ENCODE data around the gene TNFAIP8L1. TPM values are rescaled to one million over a fixed set of nuclear protein-coding genes. Genes with fewer than 3 reads are reported as not detected.

TNFAIP8L1 gene
- total RNA-seq, 1 donor from 2014 or later: 5.9 TPM

DNA sequence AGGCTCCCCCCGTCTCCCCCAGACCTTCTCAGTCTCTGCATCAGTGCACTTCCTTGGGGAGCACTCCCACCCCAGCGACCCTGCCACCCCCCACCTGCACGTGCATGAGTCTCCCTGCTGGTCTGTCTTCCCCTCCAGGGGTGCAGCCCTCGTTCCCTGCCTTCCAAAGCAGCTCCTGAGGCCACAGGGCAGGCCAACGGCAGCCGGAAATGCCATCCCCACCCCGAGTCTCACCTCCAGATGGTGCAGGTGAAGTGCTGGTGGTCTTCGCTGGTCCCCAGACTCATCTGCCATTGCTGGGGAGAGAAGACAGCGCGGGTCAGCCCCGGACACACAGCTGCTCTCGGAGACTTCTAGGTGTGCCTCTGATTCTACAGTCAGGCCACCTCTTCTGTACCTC lies 25.3 kb downstream of the TNFAIP8L1 start:
- H3K27ac Mint-ChIP-seq (ENCODE audit: unreplicated experiment): no peak overlapping the region
- H3K4me3 Mint-ChIP-seq (ENCODE audit: unreplicated experiment): no peak overlapping the region
- H3K27me3 Mint-ChIP-seq (ENCODE audit: unreplicated experiment): no peaks in the 10 kb centered on the region
- no peaks in the 10 kb centered on the region for H3K9me3 Mint-ChIP-seq (ENCODE audit: unreplicated experiment)
- DNase-seq (ENCODE audit: extremely low spot score, unreplicated experiment): no peak
- peaks cover 10% of the 10 kb centered on the region for H3K4me1 Mint-ChIP-seq (ENCODE audit: unreplicated experiment)
- H3K36me3 Mint-ChIP-seq (ENCODE audit: unreplicated experiment): peaks cover 30% of the 10 kb centered on the region
- TF ChIP-seq, protein P1, sequence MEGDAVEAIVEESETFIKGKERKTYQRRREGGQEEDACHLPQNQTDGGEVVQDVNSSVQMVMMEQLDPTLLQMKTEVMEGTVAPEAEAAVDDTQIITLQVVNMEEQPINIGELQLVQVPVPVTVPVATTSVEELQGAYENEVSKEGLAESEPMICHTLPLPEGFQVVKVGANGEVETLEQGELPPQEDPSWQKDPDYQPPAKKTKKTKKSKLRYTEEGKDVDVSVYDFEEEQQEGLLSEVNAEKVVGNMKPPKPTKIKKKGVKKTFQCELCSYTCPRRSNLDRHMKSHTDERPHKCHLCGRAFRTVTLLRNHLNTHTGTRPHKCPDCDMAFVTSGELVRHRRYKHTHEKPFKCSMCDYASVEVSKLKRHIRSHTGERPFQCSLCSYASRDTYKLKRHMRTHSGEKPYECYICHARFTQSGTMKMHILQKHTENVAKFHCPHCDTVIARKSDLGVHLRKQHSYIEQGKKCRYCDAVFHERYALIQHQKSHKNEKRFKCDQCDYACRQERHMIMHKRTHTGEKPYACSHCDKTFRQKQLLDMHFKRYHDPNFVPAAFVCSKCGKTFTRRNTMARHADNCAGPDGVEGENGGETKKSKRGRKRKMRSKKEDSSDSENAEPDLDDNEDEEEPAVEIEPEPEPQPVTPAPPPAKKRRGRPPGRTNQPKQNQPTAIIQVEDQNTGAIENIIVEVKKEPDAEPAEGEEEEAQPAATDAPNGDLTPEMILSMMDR (IDR thresholded peaks at IDR 0.05): no peak

DNA sequence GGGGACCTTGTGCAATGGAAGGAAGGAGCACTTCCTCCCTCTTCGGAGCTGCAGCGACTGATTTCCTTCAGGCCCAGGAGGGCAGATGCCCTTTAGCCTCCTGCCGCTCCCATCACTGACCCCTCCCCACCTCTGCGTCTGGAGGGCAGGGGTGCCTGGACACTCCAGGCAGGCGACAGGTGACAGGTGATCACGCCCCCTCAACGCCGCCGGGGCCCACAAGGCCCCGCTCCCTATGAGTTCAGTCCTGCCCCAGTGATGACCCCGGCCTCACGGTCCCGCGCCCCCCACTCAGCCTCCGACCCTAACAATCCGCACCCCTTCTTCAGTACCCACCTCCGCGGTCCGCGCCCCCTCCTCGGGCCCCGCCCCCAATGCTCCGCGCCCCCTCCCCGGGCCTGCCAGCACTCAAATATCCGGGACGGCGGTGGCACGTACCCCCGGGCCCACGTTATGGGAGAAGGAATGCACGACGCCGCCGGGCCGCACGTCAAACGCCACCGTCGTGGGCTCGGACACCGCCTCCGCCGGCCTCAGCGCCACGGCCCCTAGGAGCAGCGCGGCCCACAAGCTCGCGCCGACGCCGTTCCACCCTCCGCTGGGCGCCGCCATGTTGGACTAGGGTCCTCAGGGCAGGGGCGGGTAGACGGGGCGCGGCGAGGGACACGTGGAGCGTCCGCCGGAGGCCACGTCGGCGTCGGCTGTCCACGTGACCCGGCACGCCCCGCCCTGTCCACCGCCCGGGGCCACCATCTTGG lies 30.6 kb downstream of the TNFAIP8L1 start, which contains the start of gene MYDGF:
MYDGF (minus strand) TSS at position 620 of the 758 bp plus-strand sequence; CDS start at position 612, 8 bp downstream.
- Mint-ChIP-seq H3K27me3 (ENCODE audit: unreplicated experiment) (no peaks in the 10 kb centered on the region), H3K9me3 (ENCODE audit: unreplicated experiment) (no peaks in the 10 kb centered on the region), H3K27ac (ENCODE audit: unreplicated experiment) (peak within 1 kb of the TSS; percentile 64), H3K4me3 (ENCODE audit: unreplicated experiment) (peak within 1 kb of the TSS; percentile 84), H3K36me3 (ENCODE audit: unreplicated experiment) (peaks cover 13% of the 10 kb centered on the region), H3K4me1 (ENCODE audit: unreplicated experiment) (peaks cover 10% of the 10 kb centered on the region)
- DNase-seq (ENCODE audit: extremely low spot score, unreplicated experiment): peak; percentile 97
- TF ChIP-seq, protein P1 (IDR thresholded peaks at IDR 0.05): no peak

DNA sequence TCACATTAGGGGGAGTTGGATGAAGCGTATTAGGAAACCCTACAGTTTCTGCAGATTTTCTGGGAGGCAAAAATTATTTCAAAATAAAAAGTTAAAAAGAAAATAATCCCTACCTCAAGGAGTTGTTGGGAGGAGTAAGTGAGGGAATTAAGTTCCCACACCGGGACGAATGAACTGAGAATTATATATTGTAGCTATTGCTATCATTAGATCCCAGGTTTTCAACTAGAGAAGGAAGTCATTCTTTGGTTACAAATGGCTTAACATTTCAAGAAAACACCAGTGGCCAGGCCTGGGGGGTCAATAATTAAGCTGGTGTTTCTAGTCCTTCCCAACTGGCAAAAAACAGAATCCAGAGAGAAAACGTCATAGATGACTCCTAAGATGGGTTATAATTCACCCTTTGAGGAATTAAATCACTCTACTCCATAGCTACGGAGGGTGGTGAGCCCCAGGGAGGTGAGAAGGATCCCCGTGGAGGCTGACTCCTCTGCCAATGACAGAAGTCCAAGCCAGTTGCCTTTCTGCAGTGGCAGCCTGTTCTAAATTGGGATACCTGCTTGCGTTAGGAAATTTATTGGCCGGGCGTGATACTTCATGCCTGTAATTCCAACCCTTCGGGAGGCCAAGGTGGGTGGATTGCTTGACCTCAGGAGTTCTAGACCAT lies 32.0 kb downstream of the TNFAIP8L1 start:
- TF ChIP-seq, protein P1 (IDR thresholded peaks at IDR 0.05): no peak
- peak overlapping the region; percentile 44 for H3K4me3 Mint-ChIP-seq (ENCODE audit: unreplicated experiment)

GRCh38 chr19:4673216-4673615 lies 33.9 kb downstream of the TNFAIP8L1 start:
- no peaks in the 10 kb centered on the region for H3K9me3 Mint-ChIP-seq (ENCODE audit: unreplicated experiment)
- TF ChIP-seq, protein P1 (IDR thresholded peaks at IDR 0.05): no peak
- H3K4me1 Mint-ChIP-seq (ENCODE audit: unreplicated experiment): peaks cover 10% of the 10 kb centered on the region
- peaks cover 15% of the 10 kb centered on the region for H3K36me3 Mint-ChIP-seq (ENCODE audit: unreplicated experiment)
- no peaks in the 10 kb centered on the region for H3K27me3 Mint-ChIP-seq (ENCODE audit: unreplicated experiment)
- H3K27ac Mint-ChIP-seq (ENCODE audit: unreplicated experiment): no peak overlapping the region
- no peak overlapping the region for H3K4me3 Mint-ChIP-seq (ENCODE audit: unreplicated experiment)
- DNase-seq (ENCODE audit: extremely low spot score, unreplicated experiment): no peak

More for the DNA sequence above, 32.0 kb downstream of the TNFAIP8L1 start:
- no peaks in the 10 kb centered on the region for H3K9me3 Mint-ChIP-seq (ENCODE audit: unreplicated experiment)
- peaks cover 10% of the 10 kb centered on the region for H3K36me3 Mint-ChIP-seq (ENCODE audit: unreplicated experiment)
- peaks cover 10% of the 10 kb centered on the region for H3K4me1 Mint-ChIP-seq (ENCODE audit: unreplicated experiment)
- peak overlapping the region; percentile 18 for H3K27ac Mint-ChIP-seq (ENCODE audit: unreplicated experiment)
- H3K27me3 Mint-ChIP-seq (ENCODE audit: unreplicated experiment): no peaks in the 10 kb centered on the region
- no peak for DNase-seq (ENCODE audit: extremely low spot score, unreplicated experiment)

DNA sequence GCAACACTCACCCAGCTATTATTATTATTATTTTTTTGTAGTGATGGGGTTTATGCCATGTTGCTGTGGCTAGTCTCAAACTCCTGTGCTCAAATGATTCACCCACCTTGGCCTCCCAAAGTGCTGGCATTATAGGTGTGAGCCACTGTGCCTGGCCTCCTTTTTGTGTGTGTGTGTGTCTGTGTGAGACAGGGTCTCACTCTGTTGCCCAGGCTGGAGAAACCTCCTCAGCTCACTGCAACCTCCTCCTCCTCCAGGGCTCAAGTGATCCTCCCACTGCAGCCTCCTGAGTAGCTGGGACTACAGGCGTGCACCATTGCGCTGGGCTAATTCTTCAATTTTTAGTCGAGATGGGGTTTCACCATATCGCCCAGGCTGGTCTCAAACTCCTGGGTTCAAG lies 34.4 kb downstream of the TNFAIP8L1 start:
- Mint-ChIP-seq H3K4me3 (ENCODE audit: unreplicated experiment) (no peak overlapping the region), H3K27me3 (ENCODE audit: unreplicated experiment) (no peaks in the 10 kb centered on the region), H3K27ac (ENCODE audit: unreplicated experiment) (no peak overlapping the region), H3K4me1 (ENCODE audit: unreplicated experiment) (peaks cover 7% of the 10 kb centered on the region), H3K9me3 (ENCODE audit: unreplicated experiment) (no peaks in the 10 kb centered on the region), H3K36me3 (ENCODE audit: unreplicated experiment) (peaks cover 12% of the 10 kb centered on the region)
- no peak for DNase-seq (ENCODE audit: extremely low spot score, unreplicated experiment)
- TF ChIP-seq, protein P1 (IDR thresholded peaks at IDR 0.05): no peak

Data from osteocyte (in vitro differentiated cells).